ENCODE measurements around the gene SMIM5. TPM values are rescaled to one million over a fixed set of nuclear protein-coding genes. Genes with fewer than 3 reads are reported as not detected.

SMIM5 gene
- total RNA-seq, 4 donors from 2014 or later = 3.8 to 6.8 (median 5.0) TPM

DNA sequence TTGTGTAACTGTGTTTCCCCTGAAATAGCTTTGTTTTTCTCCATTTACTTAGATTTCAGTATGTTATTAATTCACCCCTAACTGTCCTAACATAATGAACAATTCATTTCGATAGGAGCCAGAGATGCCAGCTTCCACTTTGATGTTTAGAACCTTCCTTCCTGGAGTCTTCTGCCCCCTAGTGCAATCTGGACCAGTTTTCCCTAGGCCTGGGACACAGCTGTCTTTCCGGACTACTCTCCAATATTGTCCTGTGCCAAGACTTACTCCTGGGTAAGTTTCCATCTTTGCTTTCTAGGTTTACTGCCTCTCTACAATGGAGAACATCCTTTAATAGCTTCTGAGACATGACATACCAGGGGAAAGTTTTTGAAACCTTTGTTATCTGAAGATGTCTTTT, 20.9 kb downstream of the SMIM5 start:
- 39 to 47% methylated on average over 2 of the region's 2 CpGs for WGBS, 2 donors (ENCODE audit: low coverage in 1 of 2)
- Histone ChIP-seq H3K4me3 (no peak overlapping the region), H3K27ac (no peak overlapping the region), H3K36me3 (peaks cover 0 to 93% of the 10 kb centered on the region in 2 donors), H3K9me3 (no peaks in the 10 kb centered on the region), H3K4me1 (no peaks in the 10 kb centered on the region), H3K27me3 (no peaks in the 10 kb centered on the region)
- ATAC-seq = peak; percentile 22
- TF ChIP-seq, protein P1, sequence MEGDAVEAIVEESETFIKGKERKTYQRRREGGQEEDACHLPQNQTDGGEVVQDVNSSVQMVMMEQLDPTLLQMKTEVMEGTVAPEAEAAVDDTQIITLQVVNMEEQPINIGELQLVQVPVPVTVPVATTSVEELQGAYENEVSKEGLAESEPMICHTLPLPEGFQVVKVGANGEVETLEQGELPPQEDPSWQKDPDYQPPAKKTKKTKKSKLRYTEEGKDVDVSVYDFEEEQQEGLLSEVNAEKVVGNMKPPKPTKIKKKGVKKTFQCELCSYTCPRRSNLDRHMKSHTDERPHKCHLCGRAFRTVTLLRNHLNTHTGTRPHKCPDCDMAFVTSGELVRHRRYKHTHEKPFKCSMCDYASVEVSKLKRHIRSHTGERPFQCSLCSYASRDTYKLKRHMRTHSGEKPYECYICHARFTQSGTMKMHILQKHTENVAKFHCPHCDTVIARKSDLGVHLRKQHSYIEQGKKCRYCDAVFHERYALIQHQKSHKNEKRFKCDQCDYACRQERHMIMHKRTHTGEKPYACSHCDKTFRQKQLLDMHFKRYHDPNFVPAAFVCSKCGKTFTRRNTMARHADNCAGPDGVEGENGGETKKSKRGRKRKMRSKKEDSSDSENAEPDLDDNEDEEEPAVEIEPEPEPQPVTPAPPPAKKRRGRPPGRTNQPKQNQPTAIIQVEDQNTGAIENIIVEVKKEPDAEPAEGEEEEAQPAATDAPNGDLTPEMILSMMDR (IDR thresholded peaks at IDR 0.05) = no peak
- TF ChIP-seq POLR2AphosphoS5 (IDR thresholded peaks at IDR 0.05) (no peak), EP300 (IDR thresholded peaks at IDR 0.05) (no peak), POLR2A (IDR thresholded peaks at IDR 0.05) (no peak)

DNA sequence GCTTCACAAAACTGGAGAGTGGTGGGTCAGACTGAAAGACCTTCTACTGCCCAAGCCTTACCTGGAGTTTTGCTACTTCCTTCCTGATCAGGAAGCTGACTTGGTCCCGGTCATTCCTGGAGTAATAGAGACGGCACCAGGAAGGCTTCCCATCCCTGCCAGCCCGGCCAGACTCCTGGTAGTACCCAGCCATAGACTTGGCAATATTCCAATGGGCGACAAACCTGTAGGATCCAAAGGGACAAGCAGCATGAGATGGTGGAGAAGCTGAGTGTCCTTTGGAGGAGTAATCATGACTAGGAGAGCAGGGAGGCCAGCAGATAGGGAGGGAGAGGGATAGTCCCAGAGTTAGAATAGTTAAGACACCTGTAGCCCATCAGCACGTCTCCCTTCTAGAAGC, 25.0 kb downstream of the SMIM5 start:
- Histone ChIP-seq H3K4me3 (no peak overlapping the region), H3K9me3 (no peaks in the 10 kb centered on the region), H3K27ac (no peak overlapping the region), H3K4me1 (no peaks in the 10 kb centered on the region), H3K36me3 (peaks cover 0 to 93% of the 10 kb centered on the region in 2 donors), H3K27me3 (no peaks in the 10 kb centered on the region)
- WGBS, 2 donors (ENCODE audit: low coverage in 1 of 2) = 50 to 80% methylated on average over 2 of the region's 5 CpGs
- no peak for ATAC-seq
- no peak for TF ChIP-seq POLR2AphosphoS5 (IDR thresholded peaks at IDR 0.05)
- TF ChIP-seq, protein P1 (IDR thresholded peaks at IDR 0.05) = no peak

DNA sequence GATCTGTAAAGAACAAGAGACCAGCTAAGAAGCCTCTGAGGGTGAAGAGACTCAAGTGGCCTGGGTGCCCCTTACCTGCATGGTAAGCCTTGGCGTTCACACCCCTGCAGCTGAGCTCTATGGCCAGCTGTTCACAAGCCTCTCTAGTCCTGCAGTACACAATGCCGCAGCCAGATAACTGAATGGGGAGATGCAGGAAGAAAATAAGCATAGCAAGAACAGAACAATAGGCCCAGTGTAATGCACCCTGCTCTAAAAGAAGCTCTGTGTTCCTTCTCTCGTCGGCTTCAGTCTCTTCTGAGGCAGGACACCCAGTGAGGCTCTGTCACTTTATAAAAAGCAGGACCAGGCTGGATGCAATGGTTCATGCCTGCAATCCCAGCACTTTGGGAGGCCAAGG, 28.3 kb downstream of the SMIM5 start:
- peaks cover 0 to 74% of the 10 kb centered on the region in 2 donors for H3K36me3 ChIP-seq
- no peak for ATAC-seq
- peaks cover 0 to 11% (median 9%) of the 10 kb centered on the region in 3 donors for H3K4me1 ChIP-seq
- no peaks in the 10 kb centered on the region for H3K27me3 ChIP-seq
- no peak for TF ChIP-seq POLR2AphosphoS5 (IDR thresholded peaks at IDR 0.05)
- TF ChIP-seq, protein P1 (IDR thresholded peaks at IDR 0.05) = no peak
- TF ChIP-seq EP300 (IDR thresholded peaks at IDR 0.05) = no peak
- TF ChIP-seq POLR2A (IDR thresholded peaks at IDR 0.05) = no peak
- H3K4me3 ChIP-seq = no peak overlapping the region
- no peak overlapping the region for H3K27ac ChIP-seq
- H3K9me3 ChIP-seq = no peaks in the 10 kb centered on the region
- WGBS, 2 donors (ENCODE audit: low coverage in 1 of 2) = 76% methylated on average over 3 of the region's 4 CpGs; no CpG with 5 or more reads in 1 of the 2 donors

DNA sequence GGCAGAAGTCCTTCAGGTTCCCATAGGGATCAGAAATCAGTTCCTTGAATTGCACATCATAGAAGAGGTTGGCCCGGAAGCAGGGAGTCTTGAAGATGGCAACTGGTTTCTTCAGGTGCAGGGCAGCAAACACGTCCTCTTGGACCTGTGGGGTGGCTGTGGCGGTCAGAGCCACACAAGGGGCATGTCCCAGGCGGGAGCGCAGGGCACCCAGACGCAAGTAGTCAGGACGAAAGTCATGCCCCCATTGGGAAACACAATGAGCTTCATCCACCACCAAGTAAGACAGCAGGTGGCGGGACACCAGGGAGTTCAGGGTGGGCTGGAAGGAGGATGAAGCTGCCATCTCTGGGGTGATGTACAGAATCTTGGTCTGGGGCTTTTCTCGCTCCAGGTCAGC, 29.3 kb downstream of the SMIM5 start:
- peaks cover 0 to 67% of the 10 kb centered on the region in 2 donors for H3K36me3 ChIP-seq
- H3K27ac ChIP-seq = no peak overlapping the region
- no peaks in the 10 kb centered on the region for H3K9me3 ChIP-seq
- WGBS, 2 donors (ENCODE audit: low coverage in 1 of 2) = 82 to 100% methylated on average over 2 to 6 of the region's 9 CpGs
- no peaks in the 10 kb centered on the region for H3K27me3 ChIP-seq
- TF ChIP-seq, protein P1 (IDR thresholded peaks at IDR 0.05) = no peak
- TF ChIP-seq POLR2AphosphoS5 (IDR thresholded peaks at IDR 0.05) (no peak), POLR2A (IDR thresholded peaks at IDR 0.05) (no peak), EP300 (IDR thresholded peaks at IDR 0.05) (no peak)
- H3K4me1 ChIP-seq = peaks cover 0 to 14% (median 9%) of the 10 kb centered on the region in 3 donors
- H3K4me3 ChIP-seq = no peak overlapping the region
- ATAC-seq = no peak

DNA sequence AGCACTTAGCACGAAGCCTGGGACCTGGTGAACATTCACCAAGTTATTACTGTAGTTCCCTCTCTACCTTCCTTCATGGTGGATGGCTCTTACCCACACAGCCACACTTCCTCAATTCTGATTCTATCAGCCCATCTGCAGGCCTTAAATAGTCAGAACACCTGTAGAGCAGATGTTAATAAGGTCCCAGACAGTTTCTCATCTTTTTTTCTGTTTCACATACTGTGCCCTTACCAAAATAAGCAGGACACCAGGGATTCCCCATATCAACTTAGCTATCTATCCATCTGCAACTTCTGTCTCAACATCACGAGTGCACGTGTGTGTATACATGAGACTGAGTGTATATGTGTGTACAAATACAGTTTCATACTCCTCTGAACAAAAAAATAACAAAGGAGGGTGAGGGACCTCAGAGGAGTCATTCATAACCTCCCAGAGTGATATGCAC, 30.9 kb downstream of the SMIM5 start:
- peaks cover 0 to 63% of the 10 kb centered on the region in 2 donors for H3K36me3 ChIP-seq

More for the DNA sequence above, 30.9 kb downstream of the SMIM5 start:
- Histone ChIP-seq H3K4me3 (no peak overlapping the region), H3K27ac (no peak overlapping the region), H3K4me1 (peaks cover 6 to 30% (median 16%) of the 10 kb centered on the region in 3 donors), H3K27me3 (no peaks in the 10 kb centered on the region), H3K9me3 (no peaks in the 10 kb centered on the region)
- WGBS, 2 donors (ENCODE audit: low coverage in 1 of 2) = 79 to 91% methylated on average over 2 of the region's 3 CpGs
- TF ChIP-seq EP300 (IDR thresholded peaks at IDR 0.05) (no peak), POLR2A (IDR thresholded peaks at IDR 0.05) (no peak), POLR2AphosphoS5 (IDR thresholded peaks at IDR 0.05) (no peak)
- TF ChIP-seq, protein P1 (IDR thresholded peaks at IDR 0.05) = no peak
- no peak for ATAC-seq

All from gastroesophageal sphincter (tissue), 4 donors.